ENCODE measurements around the gene PRAME. TPM values are rescaled to one million over a fixed set of nuclear protein-coding genes. Genes with fewer than 3 reads are reported as not detected.
"Not testable (repeated sequence)": the region's sequence is repeated elsewhere in the genome, so short reads cannot be mapped to it uniquely, and the experiment has no call there.

The PRAME gene
- total and polyA plus RNA-seq, 2 experiments from 2014 or later = not detected

DNA sequence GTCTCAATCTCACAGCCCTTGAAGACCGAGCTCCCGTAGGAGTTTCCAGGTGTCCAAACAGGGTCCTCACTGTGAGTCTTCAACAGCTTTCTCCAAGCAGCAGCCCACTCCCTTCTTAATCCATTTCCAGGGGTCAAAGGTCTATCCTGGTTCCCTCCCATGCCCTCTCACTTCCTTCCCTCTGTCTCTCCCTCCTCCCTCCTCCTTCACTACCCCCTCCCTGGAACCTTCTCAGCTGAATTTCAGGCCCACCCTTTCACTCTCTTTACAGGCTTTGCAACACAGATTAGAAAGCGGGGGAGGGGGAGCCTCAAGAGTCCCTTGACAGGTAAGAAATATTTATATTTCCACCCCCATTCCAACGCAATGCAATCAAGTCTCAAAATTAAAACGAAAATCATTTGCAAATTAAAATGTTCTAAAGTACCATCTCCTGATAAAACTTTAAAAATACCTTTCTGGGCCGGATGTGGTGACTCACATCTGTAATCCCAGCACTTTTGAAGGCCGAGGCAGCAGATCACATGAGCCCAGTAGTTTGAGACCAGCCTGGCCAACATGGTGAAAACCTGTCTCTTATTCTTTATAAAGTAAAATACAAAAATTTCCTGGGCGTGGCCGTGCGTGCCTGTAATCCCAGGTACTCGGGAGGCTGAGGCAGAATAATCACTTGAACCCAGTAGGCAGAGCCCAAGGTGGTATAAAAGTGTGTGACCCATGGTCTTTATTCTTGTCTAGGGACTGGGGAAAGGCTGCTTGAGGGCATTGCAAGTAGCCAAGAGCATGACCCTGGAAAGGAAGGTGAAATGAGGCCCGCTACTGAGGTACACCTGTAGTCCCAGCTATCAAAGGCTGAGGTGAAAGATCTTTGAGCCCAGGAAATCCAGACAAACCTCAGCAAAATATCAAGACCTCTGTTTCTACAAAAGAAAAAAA lies 38.1 kb downstream of the PRAME start:
- H3K27me3 ChIP-seq = no peaks in the 10 kb centered on the region
- peak in 1 of 2 donors; percentile 18 for DNase-seq (ENCODE audit: low read depth in 1 of 2, low spot score in 1 of 2)
- H3K4me3 ChIP-seq = no peak overlapping the region
- H3K27ac ChIP-seq = no peak overlapping the region
- no peaks in the 10 kb centered on the region for H3K9me3 ChIP-seq (ENCODE audit: low read depth)
- no peaks in the 10 kb centered on the region for H3K4me1 ChIP-seq (ENCODE audit: low read depth)
- no peaks in the 10 kb centered on the region for H3K36me3 ChIP-seq
- no peak for TF ChIP-seq CTCF (IDR thresholded peaks at IDR 0.05; ENCODE audit: low read depth, low read length)

- peak in 1 of 2 donors; percentile 48 for DNase-seq (ENCODE audit: low read depth in 1 of 2, low spot score in 1 of 2)
- Histone ChIP-seq H3K27ac (no peak within 1 kb of the TSS), H3K4me1 (ENCODE audit: low read depth) (no peaks in the 10 kb centered on the region), H3K4me3 (no peak within 1 kb of the TSS), H3K9me3 (ENCODE audit: low read depth) (no peaks in the 10 kb centered on the region), H3K36me3 (no peaks in the 10 kb centered on the region), H3K27me3 (no peaks in the 10 kb centered on the region)
- peak; percentile 11 for TF ChIP-seq CTCF (IDR thresholded peaks at IDR 0.05; ENCODE audit: low read depth, low read length)
These were observed 38.9 kb downstream of the PRAME start, which contains the start of gene ZNF280A for GRCh38 chr22:22520020-22520656. Gene ZNF280A (minus strand): TSS chr22:22520270. CDS start chr22:22515630, 4,640 bp downstream.

- Histone ChIP-seq H3K4me3 (no peak overlapping the region), H3K27ac (no peak overlapping the region)
- no peak for DNase-seq (ENCODE audit: low read depth in 1 of 2, low spot score in 1 of 2)
These were observed 39.5 kb downstream of the PRAME start for GRCh38 chr22:22519591-22519990.

GRCh38 chr22:22516992-22517391 lies 42.1 kb downstream of the PRAME start:
- Histone ChIP-seq H3K27me3 (no peaks in the 10 kb centered on the region), H3K36me3 (no peaks in the 10 kb centered on the region), H3K27ac (no peak overlapping the region), H3K9me3 (ENCODE audit: low read depth) (no peaks in the 10 kb centered on the region), H3K4me1 (ENCODE audit: low read depth) (no peaks in the 10 kb centered on the region), H3K4me3 (no peak overlapping the region)
- DNase-seq (ENCODE audit: low read depth in 1 of 2, low spot score in 1 of 2) = no peak
- no peak for TF ChIP-seq CTCF (IDR thresholded peaks at IDR 0.05; ENCODE audit: low read depth, low read length)

More at GRCh38 chr22:22519591-22519990, 39.5 kb downstream of the PRAME start:
- Histone ChIP-seq H3K9me3 (ENCODE audit: low read depth) (no peaks in the 10 kb centered on the region), H3K36me3 (no peaks in the 10 kb centered on the region), H3K27me3 (no peaks in the 10 kb centered on the region), H3K4me1 (ENCODE audit: low read depth) (no peaks in the 10 kb centered on the region)
- no peak for TF ChIP-seq CTCF (IDR thresholded peaks at IDR 0.05; ENCODE audit: low read depth, low read length)

DNA sequence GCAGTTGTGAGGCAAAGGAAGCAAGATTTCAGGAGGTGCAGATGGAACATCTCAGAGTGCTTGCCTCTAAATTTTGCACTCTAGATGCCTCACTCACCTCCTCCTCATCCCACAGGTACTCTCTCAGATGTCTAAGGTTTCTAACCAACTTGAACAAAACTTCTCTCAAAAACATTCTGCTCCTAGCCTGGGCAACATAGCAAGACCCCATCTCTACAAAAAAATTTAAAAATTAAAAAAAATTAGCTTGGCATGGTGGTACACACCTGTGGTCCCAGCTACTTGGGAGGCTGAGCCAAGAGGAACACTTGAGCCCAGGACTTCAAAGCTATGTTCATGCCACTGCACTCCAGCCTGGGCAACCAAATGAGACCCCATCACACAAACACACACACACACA lies 43.2 kb downstream of the PRAME start:
- Histone ChIP-seq H3K4me1 (ENCODE audit: low read depth) (no peaks in the 10 kb centered on the region), H3K27me3 (no peaks in the 10 kb centered on the region), H3K27ac (no peak overlapping the region), H3K9me3 (ENCODE audit: low read depth) (no peaks in the 10 kb centered on the region), H3K36me3 (no peaks in the 10 kb centered on the region), H3K4me3 (no peak overlapping the region)
- no peak for TF ChIP-seq CTCF (IDR thresholded peaks at IDR 0.05; ENCODE audit: low read depth, low read length)
- no peak for DNase-seq (ENCODE audit: low read depth in 1 of 2, low spot score in 1 of 2)

- H3K4me3 ChIP-seq; H3K36me3 ChIP-seq; DNase-seq (ENCODE audit: low read depth in 1 of 2, low spot score in 1 of 2); H3K9me3 ChIP-seq (ENCODE audit: low read depth); H3K27me3 ChIP-seq; H3K4me1 ChIP-seq (ENCODE audit: low read depth); H3K27ac ChIP-seq: not testable (repeated sequence)
These were observed 44.6 kb downstream of the PRAME start for GRCh38 chr22:22514431-22514830.
